ENCODE results near the gene TNK2. TPM values are rescaled to one million over a fixed set of nuclear protein-coding genes. Genes with fewer than 3 reads are reported as not detected.

TNK2 gene
- total and polyA plus RNA-seq, 2 donors (not counting 1 experiment from before 2014, with no cell fraction given) = 131 to 198 TPM

- no peak overlapping the region for H3K9ac ChIP-seq (ENCODE audit: low read length)
- WGBS (ENCODE audit: insufficient coverage) = 34% methylated on average over 10 of the region's 11 CpGs
- H3K79me2 ChIP-seq (ENCODE audit: control insufficient read depth, insufficient read depth, low read length) = peaks cover 94% of the 10 kb centered on the region
- no peaks in the 10 kb centered on the region for H3K9me3 Mint-ChIP-seq (ENCODE audit: insufficient read depth)
- H3K4me2 ChIP-seq (replicated peaks; ENCODE audit: low read depth, low read length, poor library complexity, severe bottlenecking) = peak overlapping the region; percentile 47
- peaks cover 80% of the 10 kb centered on the region for H3K4me1 Mint-ChIP-seq
- no peaks in the 10 kb centered on the region for H3K36me3 ChIP-seq (replicated peaks in 1 of 2; ENCODE audit: control extremely low read depth in 1 of 2, control insufficient read depth in 1 of 2, extremely low read depth in 1 of 2, insufficient read depth in 2 of 2, low read length in 1 of 2)
- H3K4me1 ChIP-seq (ENCODE audit: control insufficient read depth in 2 of 2, insufficient read depth in 2 of 2, low read length in 2 of 2) = peaks cover 76 to 87% of the 10 kb centered on the region in 2 donors
- peak overlapping the region; percentile 75 for H3K27ac Mint-ChIP-seq
- H3K27ac ChIP-seq (ENCODE audit: low read length in 2 of 2) = no peak overlapping the region
- ChIA-PET POLR2A (interaction anchor here (6.9 kb wide), 1 partner anchor 9 kb away, joined by 134 read pairs; the partner anchor contains the start of gene TNK2), CTCF (interaction anchor here (0.6 to 9.4 kb wide), 4 partner anchors 10 to 57 kb away, joined by 3 to 223 read pairs (median 141); partner anchors contain the start of gene TNK2)
- H4K20me1 ChIP-seq (ENCODE audit: control insufficient read depth, insufficient read depth, low read length, poor library complexity, severe bottlenecking) = peaks cover 50% of the 10 kb centered on the region
- TF ChIP-seq EZH2 (IDR thresholded peaks at IDR 0.05; ENCODE audit: borderline replicate concordance, insufficient read depth, low read depth, low read length, poor library complexity, severe bottlenecking) (no peak), CTCF (IDR thresholded peaks at IDR 0.05) (no peak)
- intact Hi-C loops (cut with micrococcal nuclease) = no loop called here
- no peaks in the 10 kb centered on the region for H3K27me3 Mint-ChIP-seq
- H2AFZ ChIP-seq (ENCODE audit: insufficient read depth, low read depth, low read length, poor library complexity, severe bottlenecking) = peak overlapping the region; percentile 20
- no peak for ATAC-seq (ENCODE audit: low read depth)
- no peak overlapping the region for H3K4me3 ChIP-seq (ENCODE audit: control extremely low read depth in 1 of 5, extremely low read depth in 1 of 5, insufficient read depth in 1 of 5, low read depth in 2 of 5, low read length in 4 of 5)
- H3K4me3 Mint-ChIP-seq = peak overlapping the region; percentile 18
- H3K9me3 ChIP-seq (ENCODE audit: control extremely low read depth in 1 of 3, control insufficient read depth in 2 of 3, insufficient read depth in 1 of 3, low read length in 2 of 3) = no peaks in the 10 kb centered on the region
- no peak for DNase-seq
- no peaks in the 10 kb centered on the region for H3K27me3 ChIP-seq (replicated peaks in 1 of 4; ENCODE audit: control extremely low read depth in 1 of 4, control insufficient read depth in 3 of 4, insufficient read depth in 4 of 4, low read length in 3 of 4)
Observed at GRCh38 chr3:195897853-195898415, 10.4 kb downstream of the TNK2 start.
